Adrenal gland (tissue), 5 donors: ENCODE measurements around the gene OSMR.

Experiments used
- POLR2A ChIP-seq, 2 donors: fragments of 450-650 bp; IDR thresholded peaks; one replicate each; pipeline ENCODE4 v1.6.1; 2017; ENCODE audit warnings: antibody characterized with exemption in 2 of 2, mild to moderate bottlenecking in 2 of 2, moderate library complexity in 1 of 2
- TF ChIP-seq, protein P1 (sequence below), 6 experiments: fragments of 450-650 bp in 4 of 6; fragments of 200-600 bp in 2 of 6; sonication (generic) in 1 of 6; IDR thresholded peaks; 1 replicate in 5 of 6; 2 replicates in 1 of 6; pipeline versions ENCODE4 v1.5.1 to v1.8.0; 2016 to 2021; ENCODE audit warnings: antibody characterized with exemption in 6 of 6, mild to moderate bottlenecking in 2 of 6, moderate library complexity in 1 of 6
- donor health status: DM: no; HTN: no; CAD: no.

DNA sequence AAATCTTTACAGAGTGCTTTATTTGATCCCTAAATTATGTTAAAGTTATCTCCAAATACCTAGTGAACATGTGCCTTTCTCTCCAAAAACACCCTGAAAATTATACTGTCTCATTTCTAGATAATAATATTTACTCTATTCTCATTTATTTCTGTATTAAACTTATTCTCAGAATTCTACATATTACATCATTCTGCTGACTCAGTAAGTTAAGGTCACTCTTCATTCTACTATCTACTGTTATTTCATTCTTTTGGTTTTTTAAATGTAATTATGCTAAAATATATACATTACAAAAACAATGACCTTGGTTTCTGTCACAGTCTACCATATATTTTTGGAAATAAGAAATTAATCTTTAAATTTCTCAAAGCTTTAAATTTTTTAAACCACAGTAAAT lies 132.2 kb downstream of the OSMR start:
- TF ChIP-seq, protein P1, sequence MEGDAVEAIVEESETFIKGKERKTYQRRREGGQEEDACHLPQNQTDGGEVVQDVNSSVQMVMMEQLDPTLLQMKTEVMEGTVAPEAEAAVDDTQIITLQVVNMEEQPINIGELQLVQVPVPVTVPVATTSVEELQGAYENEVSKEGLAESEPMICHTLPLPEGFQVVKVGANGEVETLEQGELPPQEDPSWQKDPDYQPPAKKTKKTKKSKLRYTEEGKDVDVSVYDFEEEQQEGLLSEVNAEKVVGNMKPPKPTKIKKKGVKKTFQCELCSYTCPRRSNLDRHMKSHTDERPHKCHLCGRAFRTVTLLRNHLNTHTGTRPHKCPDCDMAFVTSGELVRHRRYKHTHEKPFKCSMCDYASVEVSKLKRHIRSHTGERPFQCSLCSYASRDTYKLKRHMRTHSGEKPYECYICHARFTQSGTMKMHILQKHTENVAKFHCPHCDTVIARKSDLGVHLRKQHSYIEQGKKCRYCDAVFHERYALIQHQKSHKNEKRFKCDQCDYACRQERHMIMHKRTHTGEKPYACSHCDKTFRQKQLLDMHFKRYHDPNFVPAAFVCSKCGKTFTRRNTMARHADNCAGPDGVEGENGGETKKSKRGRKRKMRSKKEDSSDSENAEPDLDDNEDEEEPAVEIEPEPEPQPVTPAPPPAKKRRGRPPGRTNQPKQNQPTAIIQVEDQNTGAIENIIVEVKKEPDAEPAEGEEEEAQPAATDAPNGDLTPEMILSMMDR (IDR thresholded peaks at IDR 0.05) = no peak
- TF ChIP-seq POLR2A (IDR thresholded peaks at IDR 0.05) = no peak
